ENCODE data around the gene SBF2. TPM values are rescaled to one million over a fixed set of nuclear protein-coding genes. Genes with fewer than 3 reads are reported as not detected.

SBF2 gene
- polyA plus RNA-seq, 1 donor (not counting 4 experiments of a cell fraction or from before 2014, with no cell fraction given) = 24.5 TPM

DNA sequence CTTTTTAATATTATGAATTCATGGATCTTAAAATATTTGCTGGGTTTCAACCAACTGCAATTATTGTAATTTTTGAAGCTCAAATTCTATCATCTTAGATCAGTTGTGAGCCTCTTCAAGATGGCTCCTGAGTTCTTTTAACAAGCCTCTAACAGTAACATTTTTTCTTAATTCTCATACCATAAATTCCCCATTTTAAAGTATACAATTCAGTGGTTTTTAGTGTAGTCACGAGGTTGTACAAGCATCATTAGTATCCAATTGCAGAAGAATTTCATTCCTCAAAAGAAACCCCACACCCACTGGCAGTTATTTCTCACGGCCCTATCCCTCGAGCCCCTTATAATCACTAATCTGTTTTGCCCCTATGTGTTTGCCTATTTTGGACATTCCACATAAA is 270.8 kb downstream of the SBF2 start:
- Histone ChIP-seq H3K36me3 (ENCODE audit: control insufficient read depth in 2 of 2, extremely low read depth in 1 of 2, insufficient read depth in 2 of 2, low read length in 2 of 2) (peaks cover 0 to 3% of the 10 kb centered on the region in 2 experiments), H3K9me1 (ENCODE audit: control insufficient read depth, extremely low read depth, insufficient read depth, low read length) (no peaks in the 10 kb centered on the region), H2AFZ (ENCODE audit: control insufficient read depth, low read length) (no peak overlapping the region), H3K4me2 (ENCODE audit: control insufficient read depth, extremely low read depth, insufficient read depth, low read depth, low read length) (no peak overlapping the region), H3K27ac (ENCODE audit: control insufficient read depth, insufficient read depth, low read length) (no peak overlapping the region), H3K4me3 (ENCODE audit: control insufficient read depth in 2 of 3, extremely low read depth in 1 of 3, insufficient read depth in 2 of 3, low read depth in 1 of 3, low read length in 3 of 3) (no peak overlapping the region), H3K79me2 (ENCODE audit: control insufficient read depth, insufficient read depth, low read length) (no peaks in the 10 kb centered on the region), H3K27me3 (ENCODE audit: control insufficient read depth, extremely low read depth, insufficient read depth, low read length) (no peaks in the 10 kb centered on the region), H4K20me1 (ENCODE audit: control insufficient read depth, extremely low read depth, insufficient read depth, low read length) (no peaks in the 10 kb centered on the region), H3K4me1 (ENCODE audit: control insufficient read depth, extremely low read depth, insufficient read depth, low read length) (no peaks in the 10 kb centered on the region), H3K9me3 (ENCODE audit: control insufficient read depth, low read depth, low read length) (no peaks in the 10 kb centered on the region), H3K9ac (ENCODE audit: control insufficient read depth, extremely low read depth, insufficient read depth, low read length) (no peak overlapping the region)
- dilution Hi-C loops (cut with MboI; ENCODE audit: extremely low pct_ligation_motif_present, low sequenced_read_pairs) = no loop called here
- FAIRE-seq = no peak
- DNase-seq (ENCODE audit: low read depth, low spot score) = no peak
- no peak for TF ChIP-seq CTCF (optimal IDR thresholded peaks at IDR 0.05 in 1 of 3, IDR thresholded peaks at IDR 0.05 in 1 of 3, conservative IDR thresholded peaks at IDR 0.05 in 1 of 3; ENCODE audit: extremely low read depth in 1 of 3, insufficient read depth in 2 of 3, low read length in 3 of 3)
- TF ChIP-seq EZH2 (IDR thresholded peaks at IDR 0.05; ENCODE audit: low read length) = no peak

- no peak overlapping the region for H2AFZ ChIP-seq (ENCODE audit: control insufficient read depth, low read length)
- no peaks in the 10 kb centered on the region for H3K9me3 ChIP-seq (ENCODE audit: control insufficient read depth, low read depth, low read length)
- no peaks in the 10 kb centered on the region for H3K79me2 ChIP-seq (ENCODE audit: control insufficient read depth, insufficient read depth, low read length)
- dilution Hi-C loops (cut with MboI; ENCODE audit: extremely low pct_ligation_motif_present, low sequenced_read_pairs) = no loop called here
- no peak overlapping the region for H3K4me2 ChIP-seq (ENCODE audit: control insufficient read depth, extremely low read depth, insufficient read depth, low read depth, low read length)
- no peak overlapping the region for H3K9ac ChIP-seq (ENCODE audit: control insufficient read depth, extremely low read depth, insufficient read depth, low read length)
- peaks cover 0 to 3% of the 10 kb centered on the region in 2 experiments for H3K36me3 ChIP-seq (ENCODE audit: control insufficient read depth in 2 of 2, extremely low read depth in 1 of 2, insufficient read depth in 2 of 2, low read length in 2 of 2)
- H3K27me3 ChIP-seq (ENCODE audit: control insufficient read depth, extremely low read depth, insufficient read depth, low read length) = no peaks in the 10 kb centered on the region
- FAIRE-seq = no peak
- H3K27ac ChIP-seq (ENCODE audit: control insufficient read depth, insufficient read depth, low read length) = no peak overlapping the region
- H3K4me1 ChIP-seq (ENCODE audit: control insufficient read depth, extremely low read depth, insufficient read depth, low read length) = no peaks in the 10 kb centered on the region
- TF ChIP-seq EZH2 (IDR thresholded peaks at IDR 0.05; ENCODE audit: low read length) (no peak), CTCF (optimal IDR thresholded peaks at IDR 0.05 in 1 of 3, IDR thresholded peaks at IDR 0.05 in 1 of 3, conservative IDR thresholded peaks at IDR 0.05 in 1 of 3; ENCODE audit: extremely low read depth in 1 of 3, insufficient read depth in 2 of 3, low read length in 3 of 3) (no peak)
- H3K9me1 ChIP-seq (ENCODE audit: control insufficient read depth, extremely low read depth, insufficient read depth, low read length) = no peaks in the 10 kb centered on the region
- no peak overlapping the region for H3K4me3 ChIP-seq (ENCODE audit: control insufficient read depth in 2 of 3, extremely low read depth in 1 of 3, insufficient read depth in 2 of 3, low read depth in 1 of 3, low read length in 3 of 3)
- no peaks in the 10 kb centered on the region for H4K20me1 ChIP-seq (ENCODE audit: control insufficient read depth, extremely low read depth, insufficient read depth, low read length)
- DNase-seq (ENCODE audit: low read depth, low spot score) = no peak
Measured at GRCh38 chr11:10022764-10023163, 271.3 kb downstream of the SBF2 start.

Measured in keratinocyte (primary cell).